GM18526 (cell line): ENCODE results near the gene HEXD.

ENCODE experiments used
- POLR2A ChIP-seq: IDR thresholded peaks from 3 replicates; pipeline ENCODE4 v1.6.1; 2011; ENCODE audit not compliant: insufficient read length; ENCODE audit errors: extremely low read depth

The HEXD gene

DNA sequence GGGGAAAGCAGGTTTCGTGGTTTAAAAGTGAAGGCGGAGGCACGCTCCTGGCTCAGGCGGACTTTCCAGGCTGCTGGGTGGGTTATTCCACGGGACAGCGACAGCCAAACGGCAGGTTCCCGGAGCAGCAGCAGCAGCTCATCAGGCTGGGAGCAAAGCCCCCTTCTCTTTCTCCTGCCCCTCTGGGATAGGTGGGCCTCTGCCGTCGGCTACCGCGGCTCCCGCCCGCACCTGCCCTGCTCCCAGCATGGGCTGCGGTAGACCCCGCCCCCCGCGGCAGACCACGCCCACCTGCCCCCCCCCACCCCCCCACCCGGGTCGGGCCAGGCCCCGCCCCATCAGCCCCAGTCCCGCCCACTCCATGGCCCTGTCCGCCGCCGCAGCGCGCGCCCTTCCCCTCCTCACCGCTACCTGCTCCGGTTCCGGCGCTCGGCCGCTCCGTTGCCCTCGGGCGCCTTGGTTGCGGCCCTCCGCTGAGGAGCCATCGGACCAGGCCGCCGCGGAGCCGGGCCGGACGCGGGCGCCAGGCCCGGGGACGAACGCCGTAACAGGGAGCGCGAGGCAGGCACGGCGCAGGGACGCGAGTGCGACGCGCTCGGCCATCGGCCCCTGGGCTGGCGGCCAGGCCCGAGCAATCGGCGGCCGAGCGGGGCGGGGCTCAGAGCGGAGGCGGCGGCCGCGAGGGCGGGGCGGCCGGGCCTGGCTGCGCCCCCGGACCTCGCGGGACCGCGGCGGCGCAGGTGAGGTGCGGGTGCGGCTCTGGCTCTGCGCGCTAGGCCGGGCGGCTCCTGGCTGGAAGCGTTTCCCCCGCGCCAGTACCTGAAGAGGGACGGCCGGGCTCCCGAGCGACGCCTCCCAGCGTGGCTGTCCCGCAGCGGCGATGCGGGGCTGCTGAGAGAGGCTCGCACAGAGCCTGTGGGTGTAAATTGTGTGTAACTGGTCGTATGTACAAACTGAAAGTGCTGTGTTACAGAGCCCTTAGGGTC, at the start of gene HEXD, which contains the start of gene OGFOD3:
HEXD (plus strand) TSS at position 347 of the 986 bp plus-strand sequence. CDS start 1,453 bp downstream, outside the sequence.
OGFOD3 (minus strand) TSS at position 586 of the 986 bp plus-strand sequence; CDS start at position 485, 101 bp downstream.
- TF ChIP-seq POLR2A = peak; percentile 78

DNA sequence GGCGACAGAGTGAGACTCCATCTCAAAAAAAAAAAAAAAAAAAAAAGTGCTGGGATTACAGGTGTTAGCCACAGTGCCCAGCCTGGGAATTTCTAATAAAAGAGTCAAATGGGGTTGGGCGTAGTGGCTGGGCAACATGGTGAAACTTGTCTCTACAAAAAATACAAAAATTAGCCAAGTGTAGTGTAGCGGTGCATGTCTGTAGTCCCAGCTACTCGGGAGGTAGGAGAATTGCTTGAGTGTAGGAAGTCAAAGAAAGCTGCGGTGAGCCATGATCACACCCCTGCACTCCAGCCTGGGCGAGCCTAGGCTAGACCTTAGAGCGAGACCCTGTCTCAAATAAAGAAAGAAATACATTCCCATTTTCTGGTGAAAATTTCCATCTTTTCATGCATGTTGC, 48.9 kb upstream of the HEXD start:
- no peak for TF ChIP-seq POLR2A

DNA sequence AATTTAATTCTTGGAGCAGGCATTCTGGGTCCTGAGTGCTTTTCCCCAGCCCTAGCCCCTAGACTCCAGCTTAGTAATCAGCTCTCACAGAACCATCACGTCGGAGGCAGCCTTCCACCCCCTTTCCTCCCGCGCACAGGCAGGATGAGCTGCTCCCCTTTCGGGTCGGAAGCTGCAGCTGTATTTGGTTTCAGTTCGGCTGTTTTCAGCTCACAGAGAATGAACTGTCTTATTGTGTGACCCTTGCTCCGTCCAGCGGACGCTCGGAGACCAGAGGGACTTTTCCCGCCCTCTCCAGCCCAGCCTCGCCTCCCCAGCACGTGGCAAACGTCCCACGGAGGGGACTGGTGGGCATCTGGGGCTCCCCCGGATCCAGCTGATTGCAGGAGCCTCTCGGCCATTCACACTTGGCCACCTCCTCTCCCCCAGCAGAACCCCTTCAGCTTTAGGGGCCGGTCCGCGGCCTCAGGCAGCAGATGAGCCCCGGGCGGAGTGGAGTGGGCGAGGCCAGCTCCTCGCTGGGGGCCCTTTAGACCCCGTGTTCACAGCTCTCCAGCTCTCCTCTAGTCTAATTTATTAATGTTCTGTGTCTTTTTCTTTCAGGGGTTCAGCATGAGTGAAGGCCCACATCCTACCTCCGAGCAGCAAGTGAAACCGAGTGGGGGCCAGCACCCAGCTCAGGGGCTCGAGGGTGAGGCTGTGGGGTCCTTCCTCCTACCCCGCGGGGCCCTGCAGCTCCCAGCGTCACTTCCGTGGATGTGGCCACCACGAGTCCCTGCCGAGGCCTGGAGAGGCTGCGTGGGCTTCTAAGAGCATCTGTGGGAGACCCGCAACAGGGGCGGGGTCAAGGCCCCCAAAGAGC, 47.4 kb upstream of the HEXD start:
- TF ChIP-seq POLR2A = no peak

DNA sequence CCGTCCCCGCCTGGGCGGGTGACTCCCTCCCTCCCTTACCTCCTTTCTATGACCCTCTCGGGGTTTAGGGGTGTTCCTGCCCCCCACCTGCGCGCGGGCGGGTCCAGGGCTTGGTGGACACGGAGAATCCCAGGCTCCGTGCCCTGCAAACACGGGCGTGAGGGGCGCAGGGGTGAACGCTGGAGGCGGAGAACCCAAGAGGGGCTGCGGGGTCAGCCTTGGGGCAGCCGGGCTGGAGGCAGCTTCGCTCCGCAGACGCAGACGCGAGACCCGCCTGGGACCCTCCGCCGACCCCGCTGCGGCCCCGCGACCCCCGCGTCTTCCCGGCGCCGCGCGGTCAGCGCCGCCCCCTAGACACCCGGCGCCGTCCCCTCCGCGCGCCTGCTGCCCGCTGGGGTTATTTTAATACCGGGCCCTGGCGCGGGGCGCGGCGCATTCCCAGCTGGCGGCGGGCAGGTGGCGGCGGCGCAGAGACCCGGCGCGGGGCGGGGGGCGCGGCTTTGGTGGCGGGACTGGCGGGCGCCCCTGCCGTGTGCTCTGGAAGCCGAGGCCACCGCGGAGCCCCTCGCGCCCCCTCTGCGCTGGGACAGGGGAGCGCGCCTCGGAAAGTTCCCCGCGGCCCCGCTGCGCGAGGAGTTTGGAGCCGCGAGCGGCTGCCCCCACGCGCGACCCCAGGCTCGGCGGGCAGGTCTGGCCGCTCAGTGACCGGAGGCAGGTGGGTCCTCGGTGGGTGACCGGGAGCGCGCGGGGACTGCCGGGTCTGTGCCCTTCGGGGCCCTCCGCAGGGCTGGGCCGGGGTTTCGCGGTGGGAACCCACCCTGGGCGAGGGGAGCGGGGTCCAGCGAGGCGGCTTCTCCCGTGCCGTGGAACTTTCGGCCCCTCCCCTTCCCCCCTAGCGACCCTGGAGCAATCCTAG, 46.6 kb upstream of the HEXD start, which contains the start of gene UTS2R:
UTS2R (plus strand) TSS at position 433 of the 916 bp plus-strand sequence. CDS start 2,560 bp downstream, outside the sequence.
- no peak for TF ChIP-seq POLR2A

DNA sequence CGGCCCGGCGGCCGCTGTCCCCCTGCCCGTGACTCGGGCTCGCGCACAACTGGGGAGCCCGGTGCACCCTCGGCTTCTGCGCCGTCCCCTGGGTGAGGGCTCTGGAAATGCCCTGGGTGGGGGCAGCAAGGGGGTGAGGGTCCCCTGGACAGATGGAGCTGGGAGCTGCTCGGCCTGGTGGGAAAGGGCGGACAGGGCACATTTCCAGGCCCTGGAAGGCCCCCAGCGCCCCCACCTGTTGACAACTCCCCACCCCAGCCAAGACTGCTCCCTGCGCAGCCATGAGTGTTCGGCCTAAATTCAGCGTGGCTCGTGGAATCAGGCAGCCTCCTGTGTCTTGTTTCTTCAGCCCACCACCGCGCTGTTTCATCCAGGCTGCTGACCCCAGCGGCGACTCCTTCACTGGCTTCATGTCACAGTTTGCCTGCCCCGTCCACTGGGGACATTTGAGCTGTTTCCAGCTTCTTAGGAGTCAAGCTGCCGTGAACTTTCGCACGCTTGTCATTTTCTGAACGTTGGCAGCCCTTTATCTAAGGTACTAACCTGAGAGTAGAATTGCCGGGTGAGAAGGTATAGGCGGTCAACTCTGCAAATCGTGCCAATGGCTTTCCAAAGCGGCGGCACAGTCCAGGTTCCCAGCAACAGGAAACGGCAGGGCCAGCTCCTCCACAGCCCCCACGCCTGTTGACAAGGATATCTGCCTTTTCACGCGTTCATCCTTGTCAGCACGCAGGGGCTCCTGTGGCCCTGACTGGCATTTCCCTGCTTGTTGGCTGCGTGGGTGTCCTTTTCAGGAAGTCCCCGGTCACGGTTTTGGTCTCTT, 45.7 kb upstream of the HEXD start:
- no peak for TF ChIP-seq POLR2A

DNA sequence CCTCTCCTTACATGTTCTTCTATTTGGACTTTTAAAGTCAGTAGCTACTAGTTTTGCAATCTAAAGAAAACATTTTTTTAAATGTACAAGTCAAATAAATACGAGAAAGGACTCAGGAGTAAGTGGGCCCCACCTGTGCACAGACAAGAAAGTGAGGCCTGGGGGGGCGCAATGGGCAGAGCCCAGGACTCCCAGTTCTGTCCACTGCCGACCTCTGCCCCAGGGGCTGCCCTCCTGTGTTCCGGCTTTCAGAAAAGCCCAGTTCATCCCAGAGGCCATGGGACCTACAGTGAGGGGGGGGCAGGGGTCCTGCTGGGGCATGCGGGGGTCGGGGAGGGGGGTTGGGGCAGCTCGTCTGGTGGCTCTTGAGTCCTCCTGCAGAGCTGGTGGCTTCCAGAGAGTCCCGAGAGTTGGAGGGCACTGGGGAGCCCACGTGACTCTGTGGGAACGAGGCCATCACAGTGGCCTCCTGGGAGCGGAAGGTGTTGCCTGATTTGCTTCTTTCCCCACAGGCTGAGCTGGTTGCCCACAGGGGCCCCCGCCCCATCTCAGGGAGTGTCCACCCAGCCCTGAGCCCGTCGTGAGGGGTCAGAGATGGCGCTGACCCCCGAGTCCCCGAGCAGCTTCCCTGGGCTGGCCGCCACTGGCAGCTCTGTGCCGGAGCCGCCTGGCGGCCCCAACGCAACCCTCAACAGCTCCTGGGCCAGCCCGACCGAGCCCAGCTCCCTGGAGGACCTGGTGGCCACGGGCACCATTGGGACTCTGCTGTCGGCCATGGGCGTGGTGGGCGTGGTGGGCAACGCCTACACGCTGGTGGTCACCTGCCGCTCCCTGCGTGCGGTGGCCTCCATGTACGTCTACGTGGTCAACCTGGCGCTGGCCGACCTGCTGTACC, 44.2 kb upstream of the HEXD start:
- no peak for TF ChIP-seq POLR2A

DNA sequence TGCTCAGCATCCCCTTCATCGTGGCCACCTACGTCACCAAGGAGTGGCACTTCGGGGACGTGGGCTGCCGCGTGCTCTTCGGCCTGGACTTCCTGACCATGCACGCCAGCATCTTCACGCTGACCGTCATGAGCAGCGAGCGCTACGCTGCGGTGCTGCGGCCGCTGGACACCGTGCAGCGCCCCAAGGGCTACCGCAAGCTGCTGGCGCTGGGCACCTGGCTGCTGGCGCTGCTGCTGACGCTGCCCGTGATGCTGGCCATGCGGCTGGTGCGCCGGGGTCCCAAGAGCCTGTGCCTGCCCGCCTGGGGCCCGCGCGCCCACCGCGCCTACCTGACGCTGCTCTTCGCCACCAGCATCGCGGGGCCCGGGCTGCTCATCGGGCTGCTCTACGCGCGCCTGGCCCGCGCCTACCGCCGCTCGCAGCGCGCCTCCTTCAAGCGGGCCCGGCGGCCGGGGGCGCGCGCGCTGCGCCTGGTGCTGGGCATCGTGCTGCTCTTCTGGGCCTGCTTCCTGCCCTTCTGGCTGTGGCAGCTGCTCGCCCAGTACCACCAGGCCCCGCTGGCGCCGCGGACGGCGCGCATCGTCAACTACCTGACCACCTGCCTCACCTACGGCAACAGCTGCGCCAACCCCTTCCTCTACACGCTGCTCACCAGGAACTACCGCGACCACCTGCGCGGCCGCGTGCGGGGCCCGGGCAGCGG, 43.4 kb upstream of the HEXD start:
- TF ChIP-seq POLR2A = no peak

DNA sequence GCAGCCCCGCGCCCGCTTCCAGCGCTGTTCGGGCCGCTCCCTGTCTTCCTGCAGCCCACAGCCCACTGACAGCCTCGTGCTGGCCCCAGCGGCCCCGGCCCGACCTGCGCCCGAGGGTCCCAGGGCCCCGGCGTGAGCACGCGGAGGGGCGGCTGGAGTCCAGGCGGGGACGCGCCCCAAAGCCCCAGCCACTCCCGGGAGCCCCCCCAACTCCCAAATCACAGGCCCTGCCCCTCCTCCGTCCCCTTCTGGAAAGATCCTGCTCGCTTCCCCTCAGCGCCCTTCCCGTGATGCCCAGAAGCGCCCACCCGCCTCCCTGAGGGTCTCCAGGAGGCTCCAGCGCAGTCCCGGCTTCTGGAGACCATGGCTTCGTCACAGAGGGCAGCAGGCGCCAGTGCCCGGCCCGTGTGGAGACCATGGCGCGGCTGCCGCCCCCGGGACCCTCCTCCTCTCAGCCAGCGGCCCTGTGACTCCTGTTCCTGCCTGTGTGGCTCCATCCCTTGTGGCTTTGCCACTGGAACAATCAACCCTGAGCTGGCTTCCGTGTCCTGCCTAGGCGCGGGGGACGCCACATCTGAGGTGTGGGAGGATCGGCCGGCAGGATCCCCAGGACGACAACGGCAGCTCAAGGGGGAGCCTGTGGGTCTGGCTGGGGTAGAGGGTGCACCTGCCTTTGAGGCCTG, 42.6 kb upstream of the HEXD start:
- no peak for TF ChIP-seq POLR2A

DNA sequence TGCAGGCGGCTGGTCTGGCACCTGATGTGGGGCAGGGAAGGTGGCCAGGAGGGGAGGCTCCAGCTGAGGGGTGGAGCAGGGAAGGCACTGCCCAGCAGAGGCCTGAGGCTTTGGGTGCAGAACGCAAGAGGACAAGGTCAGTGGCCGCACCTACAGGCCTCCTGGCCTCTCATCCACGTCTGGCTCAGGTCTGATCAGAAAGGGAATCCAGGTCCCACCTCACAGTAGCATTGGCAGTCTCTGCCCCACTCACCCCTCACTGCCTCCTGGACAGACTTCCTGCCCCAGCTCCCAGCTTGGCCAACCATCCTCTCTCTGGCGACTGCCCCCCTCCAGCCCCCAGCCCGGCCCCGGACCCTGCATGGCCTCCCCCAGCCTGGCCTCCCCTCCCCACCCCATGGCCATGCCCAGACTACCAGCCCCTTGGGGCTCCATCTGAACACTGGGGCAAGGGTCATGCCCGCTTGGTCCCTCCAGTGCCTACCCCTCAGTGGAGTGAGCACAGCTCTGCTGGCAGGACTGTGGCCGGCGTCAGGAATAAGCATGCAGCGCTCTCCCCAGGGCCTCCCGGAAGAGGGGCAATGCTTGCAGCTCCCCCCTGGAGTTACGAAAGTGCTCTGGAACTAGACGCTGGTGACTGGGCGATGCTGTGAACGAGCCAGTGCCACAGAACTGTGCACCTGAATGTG, 42.0 kb upstream of the HEXD start:
- TF ChIP-seq POLR2A = no peak

DNA sequence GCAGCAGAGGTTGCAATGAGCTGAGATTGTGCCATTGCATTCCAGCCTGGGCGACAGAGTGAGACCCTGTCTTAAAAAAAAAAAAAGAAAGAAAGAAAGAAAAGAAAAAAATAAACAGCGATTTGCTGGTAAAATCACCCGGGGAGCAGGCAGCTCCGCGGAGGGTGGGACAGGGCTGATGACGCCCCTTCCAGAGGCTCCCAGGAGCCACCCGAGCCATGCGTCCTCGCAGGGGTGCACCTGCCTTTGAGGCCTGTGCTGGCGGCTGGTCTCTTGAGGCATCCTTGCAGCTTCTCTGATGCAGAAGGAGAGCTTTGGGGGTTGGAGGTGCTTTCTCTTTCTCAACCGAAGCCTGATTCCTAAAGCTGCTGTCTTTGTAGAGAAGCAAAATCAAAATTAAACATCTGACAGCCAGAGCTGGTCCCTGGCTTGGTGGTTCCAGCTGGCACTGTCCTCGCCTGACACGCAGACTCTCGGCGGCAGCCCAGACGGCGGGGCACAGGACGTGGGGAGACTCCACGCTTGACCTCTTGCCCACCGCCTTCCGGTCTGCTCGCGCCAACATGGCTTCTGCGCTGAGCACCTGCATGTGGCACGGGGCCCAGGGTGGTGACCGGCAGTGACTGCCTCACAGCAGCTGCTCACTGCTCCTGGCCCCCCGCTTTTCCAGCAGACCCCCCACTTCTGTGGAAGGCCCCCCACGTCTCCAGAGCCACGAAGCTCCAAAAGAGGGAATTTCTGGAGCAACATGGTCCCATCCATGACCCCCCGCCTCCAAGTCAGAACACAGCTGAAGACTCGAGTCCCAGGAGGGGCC, 40.0 kb upstream of the HEXD start:
- TF ChIP-seq POLR2A = no peak
